ENCODE results near the gene FNBP1.

Gene FNBP1

DNA sequence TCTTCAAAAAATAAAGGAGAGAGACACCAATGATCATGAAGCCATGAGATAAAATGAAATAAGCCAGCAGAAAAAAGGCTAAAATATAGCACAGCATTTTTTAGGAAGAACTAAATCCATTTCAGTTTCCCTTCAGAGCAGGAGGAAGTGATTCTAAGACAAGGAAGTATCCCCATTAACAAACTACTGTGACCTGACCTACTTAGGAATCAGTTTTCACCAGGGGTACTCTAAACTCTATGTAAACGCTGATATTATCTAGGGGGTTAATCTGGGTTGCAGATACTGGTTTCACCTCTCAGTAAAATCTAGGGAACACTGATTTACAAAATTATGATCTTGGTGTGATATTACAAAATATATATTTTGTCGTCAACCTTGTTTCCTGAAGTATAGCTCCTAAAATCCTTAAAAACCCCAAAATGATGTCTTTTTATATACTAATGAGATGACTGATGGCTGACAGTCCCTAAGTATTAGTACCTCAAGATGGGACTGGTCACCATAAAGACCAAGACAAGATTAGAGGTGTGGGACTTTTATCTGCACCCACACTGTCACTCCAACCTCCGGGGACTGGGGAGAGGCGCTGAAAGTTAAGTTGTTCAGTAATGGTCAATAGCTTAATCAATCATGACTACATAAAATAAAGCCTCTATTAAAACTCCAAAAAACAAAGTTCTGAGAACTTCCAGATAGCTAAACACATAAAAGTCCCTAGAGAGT is 2.9 kb upstream of the FNBP1 start:
- no peak for DNase-seq (ENCODE audit: low read depth)

DNA sequence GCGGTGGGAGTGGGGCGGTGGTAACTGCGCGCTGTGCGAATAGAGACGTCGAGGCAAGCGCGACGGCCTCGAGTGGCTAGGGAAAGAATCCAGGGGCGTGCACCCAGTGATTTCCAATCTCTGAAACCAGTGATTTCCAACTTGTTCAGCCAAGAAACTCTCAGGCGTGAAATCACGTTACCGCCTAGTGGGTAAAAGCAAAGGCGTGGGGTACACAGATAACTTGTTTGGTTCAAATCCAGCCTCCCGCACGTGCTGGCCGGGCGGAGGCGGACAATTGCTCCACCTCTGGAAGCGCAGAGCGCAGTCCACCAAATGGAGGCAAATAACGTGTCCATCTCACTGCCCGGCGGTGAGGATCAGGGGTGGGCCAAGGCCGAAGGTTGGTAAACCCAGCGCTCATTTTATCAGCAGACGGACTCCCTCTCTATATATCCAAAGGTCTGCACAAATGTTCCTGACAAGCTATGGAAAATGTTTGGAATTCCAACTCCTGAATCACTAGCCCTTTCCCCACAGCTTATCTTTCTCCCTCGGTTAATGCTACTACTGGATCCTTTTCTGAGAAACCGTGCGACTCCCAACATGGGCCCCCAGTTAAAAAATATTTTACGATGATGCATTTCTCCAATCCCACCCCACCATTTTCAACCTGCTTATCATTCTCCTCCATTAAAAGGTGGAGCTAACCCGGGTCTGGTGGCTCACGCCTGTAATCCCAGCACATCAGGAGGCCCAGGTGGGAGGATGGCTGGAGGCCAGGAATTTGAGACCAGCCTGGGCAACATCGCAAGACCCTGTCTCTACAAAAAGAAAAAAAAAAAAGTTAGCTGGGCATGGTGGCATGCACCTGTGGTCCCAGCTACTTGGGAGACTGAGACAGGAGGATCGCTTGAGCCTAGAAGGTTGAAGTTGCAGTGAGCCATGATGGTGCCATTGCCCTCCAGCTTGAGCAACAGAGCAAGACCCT is 950 bp upstream of the FNBP1 start:
- no peak for DNase-seq (ENCODE audit: low read depth)

DNA sequence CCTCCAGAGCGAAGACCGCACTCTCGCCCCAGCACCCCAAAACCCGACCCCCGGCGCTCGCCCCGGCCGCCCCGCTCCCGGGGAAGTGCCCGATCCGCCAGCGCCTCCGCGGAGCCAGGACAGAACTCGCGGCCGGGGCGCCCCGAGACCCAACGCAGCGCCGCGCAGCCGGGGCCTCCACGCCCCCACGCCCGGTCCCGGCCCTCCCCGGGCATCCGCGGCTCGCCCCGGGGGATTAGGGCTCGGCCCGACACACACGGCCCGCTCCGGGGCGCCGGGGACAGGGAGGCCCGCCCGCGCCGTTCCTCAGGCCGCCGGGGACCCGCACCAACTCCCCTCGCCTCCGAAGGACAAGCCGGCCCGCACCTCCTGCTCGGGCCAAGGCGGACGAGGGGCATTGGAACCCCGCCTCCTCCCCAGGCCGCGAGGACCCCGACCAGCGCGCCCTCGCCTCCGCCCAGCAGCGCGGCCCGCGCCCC is 544 bp downstream of the FNBP1 start:
- no peak for DNase-seq (ENCODE audit: low read depth)

DNA sequence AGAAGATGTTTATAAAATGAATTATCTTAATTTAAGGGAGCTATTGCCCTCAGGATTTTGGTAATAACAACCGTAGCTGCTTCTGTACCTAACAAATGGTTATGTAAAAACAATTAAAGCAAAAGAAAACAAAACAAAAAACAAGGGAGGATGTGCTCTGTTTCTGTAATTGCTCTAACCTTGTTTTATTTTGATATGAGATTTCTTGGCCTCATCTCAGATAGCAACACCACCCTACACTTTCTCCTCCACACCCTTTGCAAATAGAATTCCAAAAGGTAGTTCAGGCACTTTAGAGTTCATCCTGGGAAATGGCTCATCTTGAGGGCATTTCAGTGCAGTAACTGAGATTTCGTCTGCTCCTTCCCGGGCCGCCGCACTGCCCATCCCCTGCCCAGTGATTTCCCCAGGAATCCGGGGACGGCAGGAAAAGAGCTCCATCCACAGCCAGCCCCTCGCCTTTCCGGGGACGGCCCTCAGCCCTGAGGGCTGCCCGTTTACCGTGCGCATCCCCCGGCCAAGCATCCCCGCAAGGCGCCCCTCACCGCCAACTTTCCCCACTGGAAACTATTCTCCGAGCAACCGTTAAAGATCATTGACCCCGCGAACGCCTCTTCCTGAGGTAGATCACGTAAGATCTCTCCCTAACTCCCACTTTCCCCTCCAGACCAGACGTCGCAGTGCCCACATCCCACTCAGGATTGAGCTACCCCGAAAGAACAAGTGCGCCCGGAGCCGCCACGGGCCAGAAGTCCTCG is 1.2 kb downstream of the FNBP1 start:
- no peak for DNase-seq (ENCODE audit: low read depth)

DNA sequence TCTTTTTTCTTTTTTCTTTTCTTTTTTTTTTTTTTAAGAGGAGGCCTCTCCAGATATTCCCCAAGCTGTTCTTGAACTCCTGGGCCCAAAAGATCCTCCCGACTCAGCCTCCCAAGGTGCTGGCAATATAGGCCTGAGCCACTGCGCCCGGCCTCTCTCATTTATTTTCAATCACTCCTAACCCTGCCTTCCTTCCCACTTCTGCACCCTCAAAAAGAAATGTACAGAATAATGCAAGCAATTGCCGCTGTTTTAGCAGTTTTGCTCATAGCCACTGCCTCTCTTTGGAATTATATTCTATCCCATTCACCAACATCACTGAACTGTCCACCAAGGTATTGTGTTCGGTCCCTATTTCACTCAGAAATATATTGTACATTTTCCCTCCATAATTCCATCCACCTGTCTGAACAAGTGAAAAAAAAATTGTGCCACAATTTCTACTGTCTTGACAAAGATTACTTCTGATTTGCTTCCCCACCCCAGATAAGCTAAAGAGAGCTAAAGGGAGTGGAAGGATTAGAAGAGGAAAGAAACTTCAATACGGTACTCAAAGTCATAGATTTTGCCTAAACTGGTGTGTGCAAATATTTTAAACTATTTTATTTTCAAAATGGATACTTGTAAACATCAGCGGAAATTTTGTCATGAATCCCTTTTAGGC is 1.9 kb downstream of the FNBP1 start:
- DNase-seq (ENCODE audit: low read depth), result no peak

DNA sequence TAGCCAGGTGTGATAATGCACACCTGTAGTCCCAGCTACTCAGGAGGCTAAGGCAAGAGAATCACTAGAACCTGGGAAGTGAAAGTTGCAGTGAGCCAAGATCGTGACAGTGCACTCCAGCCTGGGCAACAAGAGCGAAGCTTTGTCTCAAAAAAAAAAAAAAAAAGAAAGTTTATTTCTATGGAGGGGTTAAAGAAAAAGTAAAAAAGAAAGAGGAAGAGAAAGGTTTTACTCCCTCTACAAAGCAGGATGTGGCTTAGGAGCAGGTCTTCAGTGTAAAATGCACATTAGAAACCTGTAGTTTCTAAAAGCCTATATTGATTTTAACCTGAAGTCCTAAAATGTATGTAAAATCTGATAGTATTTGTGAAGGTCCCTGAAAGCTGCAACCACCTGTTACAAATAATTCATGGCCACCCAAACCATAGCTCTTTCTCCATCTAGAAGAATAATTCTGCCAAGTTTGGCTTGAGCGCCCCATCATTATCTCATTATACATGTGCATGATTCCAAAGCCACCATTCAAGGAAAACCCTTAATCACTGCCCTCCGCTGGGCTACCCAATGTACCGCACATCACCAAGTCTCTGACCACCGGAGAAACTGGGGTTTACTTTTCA is 3.4 kb downstream of the FNBP1 start:
- no peak for DNase-seq (ENCODE audit: low read depth)

DNA sequence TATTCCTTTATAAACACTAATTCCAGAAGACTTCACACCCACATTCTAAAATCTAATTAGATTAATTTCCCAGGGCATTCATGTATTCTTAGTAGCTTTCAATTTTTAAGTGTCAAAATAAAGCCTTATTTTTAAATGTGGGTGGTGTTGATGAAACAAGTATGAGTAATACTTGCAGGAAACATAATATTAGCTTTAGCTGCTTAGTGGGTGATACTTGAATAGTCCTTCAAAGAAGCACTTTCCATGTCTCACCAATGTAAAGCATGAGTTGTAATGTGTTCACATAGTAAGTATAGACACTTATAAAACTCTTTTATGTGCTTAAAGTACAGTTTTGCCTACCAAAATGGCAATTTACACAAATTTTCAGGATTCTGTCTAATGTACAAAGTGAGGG is 6.9 kb downstream of the FNBP1 start:
- no peak for DNase-seq (ENCODE audit: low read depth)

DNA sequence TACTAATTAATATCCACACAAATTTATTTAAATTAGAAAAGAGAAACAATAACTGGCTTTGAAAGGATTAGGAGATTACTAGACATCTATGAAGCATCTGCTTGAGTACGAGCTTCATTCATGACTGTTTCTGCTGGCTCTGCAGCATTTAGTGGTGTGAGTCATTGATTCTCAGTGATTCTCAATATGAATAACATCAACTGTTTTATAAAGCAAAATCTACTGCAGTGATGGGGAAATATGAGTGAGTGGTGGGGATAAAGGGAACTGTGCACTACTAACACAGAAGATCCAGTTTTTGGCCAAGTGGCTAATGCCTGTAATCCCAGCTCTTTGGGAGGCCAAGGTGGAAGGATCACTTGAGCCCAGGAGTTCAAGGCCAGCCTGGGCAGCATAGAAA is 8.4 kb downstream of the FNBP1 start:
- no peak for DNase-seq (ENCODE audit: low read depth)

DNA sequence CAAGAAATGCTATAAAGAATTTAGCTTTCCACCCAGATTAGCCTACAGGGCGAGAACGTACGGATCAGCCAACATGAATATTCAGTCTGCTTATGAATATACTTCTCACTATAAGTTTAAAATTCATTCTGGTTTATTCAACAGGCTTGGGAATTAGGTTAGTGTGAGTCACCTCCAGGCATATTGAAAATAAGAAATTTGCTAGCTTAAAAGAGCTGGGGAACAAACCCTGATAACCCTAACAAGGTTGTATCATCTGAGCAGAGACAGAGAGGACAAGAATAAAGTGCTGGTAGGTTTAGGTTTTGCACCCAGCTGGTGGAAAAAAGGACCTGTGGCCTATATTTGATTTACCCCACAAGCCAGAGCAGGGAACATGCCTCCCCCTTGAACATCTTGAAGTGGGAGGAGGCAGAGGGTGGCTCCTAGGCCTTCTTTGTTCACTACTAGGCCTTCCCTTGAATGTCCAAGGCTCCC is 12.3 kb downstream of the FNBP1 start:
- no peak for DNase-seq (ENCODE audit: low read depth)

DNA sequence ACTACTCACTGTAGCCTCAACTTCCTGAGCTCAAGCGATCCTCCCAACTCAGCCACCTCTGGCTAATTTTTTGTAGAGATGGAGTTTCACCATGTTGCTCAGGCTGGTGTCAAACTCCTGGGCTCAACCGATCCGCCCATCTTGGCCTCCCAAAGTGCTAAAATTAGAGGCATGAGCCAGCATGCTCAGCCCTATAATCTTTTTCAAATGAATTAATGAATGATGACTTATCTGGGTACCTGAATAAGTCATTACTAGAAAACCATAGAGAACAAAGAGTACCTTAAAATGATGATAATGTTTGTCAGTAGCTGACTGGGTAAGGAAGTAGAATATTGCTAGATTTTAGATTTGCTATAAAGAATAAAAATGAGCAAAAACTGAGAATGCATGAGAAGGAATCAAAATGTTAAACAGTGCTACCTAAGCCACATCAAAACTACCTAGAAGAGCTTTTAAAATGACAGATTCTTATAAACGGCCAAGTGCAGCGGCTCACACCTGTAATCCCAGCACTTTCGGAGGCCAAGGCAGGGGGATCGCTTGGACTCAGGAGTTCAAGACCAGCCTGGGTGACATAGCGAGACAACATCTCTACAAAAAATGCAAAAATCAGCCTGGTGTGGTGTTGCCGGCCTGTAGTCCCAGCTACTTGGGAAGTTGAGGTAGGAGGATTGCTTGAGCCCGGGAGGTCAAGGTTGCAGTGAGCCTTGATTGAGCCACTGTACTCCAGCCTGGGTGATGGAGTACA is 13.6 kb downstream of the FNBP1 start:
- DNase-seq (ENCODE audit: low read depth), result no peak

DNA sequence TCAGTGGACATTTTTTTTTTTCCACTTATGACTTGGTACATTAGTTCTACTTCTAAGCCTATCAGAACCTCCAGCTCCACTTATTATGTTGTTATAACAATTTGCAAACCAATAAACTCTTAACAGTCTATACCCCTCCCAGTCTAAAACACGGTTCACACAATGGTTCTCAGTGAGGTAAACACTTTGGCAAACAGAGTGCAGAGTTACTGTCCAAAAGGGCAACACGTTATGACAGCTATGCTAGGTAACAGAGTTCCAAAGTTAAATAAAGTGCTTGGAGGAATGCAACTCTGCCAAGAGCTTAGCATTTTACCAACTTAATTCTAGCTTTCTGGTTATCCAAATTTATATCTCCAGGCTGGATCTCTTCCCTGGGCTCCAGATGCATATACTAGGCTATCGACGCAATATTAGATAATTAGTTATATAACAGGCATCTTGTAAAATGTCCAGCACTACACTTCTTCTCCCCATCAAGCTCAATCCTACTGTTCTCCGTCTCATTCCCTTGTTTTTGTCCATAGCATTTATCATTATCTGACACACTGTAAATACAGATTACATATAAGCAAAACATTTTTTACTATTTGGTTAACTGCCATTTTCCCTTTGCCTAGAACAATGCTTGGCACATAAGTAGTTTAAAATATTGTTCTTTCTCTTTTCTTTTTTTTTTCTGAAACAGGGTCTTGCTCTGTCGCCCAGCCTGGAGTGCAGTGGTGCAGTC is 14.3 kb downstream of the FNBP1 start:
- DNase-seq (ENCODE audit: low read depth), result no peak

DNA sequence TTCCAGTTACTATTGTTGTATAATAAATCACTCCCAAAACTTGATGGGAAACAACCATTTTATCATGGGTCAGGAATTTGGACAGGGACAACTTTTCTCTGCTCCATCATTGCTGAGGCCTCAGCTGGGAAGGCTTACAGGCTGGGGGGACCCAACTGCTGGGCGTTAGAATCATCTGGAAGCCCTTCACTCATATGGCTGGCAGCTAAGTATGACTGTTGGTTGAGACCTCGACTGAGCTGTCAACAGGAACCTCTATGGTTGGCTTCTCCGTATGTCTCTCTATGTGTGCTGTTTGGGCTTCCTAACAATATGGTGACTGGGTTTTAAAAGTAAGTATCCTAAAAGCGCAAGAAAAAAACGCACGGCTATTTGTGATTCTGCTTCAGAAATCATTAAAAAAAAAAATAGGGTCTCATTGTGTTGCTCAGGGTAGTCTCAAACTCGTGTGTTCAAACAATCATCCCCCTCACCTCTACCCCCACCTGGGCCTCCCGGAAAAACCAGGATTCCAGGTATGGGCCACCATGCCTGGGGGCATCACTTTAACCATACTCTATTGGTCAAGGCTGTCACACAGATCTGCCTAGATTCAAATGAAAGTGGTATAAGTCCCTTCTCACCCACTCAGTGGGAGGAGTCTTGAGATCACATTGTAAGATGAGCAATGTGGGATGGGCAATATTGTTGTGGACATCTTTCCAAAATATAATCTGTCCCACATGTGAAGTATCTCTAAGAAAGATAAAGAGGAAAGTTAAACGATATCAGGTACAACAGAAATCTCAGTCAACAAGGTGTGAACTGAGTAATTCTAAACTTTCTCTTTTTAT is 15.2 kb downstream of the FNBP1 start:
- no peak for DNase-seq (ENCODE audit: low read depth)

DNA sequence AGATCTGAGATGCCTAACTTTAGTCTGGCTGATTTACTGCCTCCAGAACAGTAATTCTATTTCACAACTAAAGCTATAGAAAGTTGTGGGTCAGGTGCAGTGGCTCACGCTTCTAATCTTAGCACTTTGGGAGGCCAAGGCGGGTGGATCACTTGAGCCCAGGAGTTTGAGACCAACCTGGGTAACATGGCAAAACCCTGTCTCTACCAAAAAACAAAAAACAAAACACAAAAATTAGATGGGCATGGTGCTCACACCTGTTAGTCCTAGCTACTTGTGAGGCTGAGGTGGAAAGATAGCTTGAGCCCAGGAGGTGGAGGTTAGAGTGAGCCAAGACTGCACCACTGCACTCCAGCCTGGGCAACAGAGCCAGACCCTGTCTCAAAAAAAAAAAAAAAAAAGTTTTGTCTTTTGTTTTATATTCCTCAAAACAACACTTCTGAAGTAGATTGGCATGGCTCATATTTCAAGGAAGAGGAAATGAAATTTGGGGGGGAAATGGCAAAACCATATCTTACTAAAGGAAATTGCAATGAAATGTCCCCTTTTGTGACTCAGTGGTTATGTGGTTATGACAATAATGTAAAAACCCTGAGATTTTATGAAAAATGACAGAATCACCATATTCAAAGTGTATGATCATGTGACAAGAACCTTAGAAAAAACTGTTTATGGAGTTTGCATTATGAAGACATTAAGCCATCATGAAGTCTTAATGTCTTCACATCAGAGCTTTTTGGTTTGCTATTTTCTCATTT is 16.2 kb downstream of the FNBP1 start:
- DNase-seq (ENCODE audit: low read depth), result no peak

DNA sequence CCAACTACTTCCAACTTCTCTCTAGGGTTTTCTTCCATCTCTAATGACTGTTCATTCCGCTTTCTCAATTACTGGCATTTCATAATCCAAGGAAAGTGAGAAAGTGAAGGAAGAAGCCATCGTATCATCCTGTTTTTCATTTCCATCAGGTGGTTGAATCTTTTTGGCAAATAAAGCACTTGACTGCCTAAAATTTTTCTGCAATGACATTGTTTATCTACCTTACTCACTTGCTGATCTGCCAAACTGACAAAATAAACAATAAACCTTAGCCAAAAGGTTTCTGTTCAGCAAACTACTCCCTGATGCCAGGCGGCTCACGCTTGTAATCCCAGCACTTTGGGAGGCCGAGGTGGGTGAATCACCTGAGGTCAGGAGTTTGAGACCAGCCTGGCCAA is 18.4 kb downstream of the FNBP1 start:
- DNase-seq (ENCODE audit: low read depth), result no peak

DNA sequence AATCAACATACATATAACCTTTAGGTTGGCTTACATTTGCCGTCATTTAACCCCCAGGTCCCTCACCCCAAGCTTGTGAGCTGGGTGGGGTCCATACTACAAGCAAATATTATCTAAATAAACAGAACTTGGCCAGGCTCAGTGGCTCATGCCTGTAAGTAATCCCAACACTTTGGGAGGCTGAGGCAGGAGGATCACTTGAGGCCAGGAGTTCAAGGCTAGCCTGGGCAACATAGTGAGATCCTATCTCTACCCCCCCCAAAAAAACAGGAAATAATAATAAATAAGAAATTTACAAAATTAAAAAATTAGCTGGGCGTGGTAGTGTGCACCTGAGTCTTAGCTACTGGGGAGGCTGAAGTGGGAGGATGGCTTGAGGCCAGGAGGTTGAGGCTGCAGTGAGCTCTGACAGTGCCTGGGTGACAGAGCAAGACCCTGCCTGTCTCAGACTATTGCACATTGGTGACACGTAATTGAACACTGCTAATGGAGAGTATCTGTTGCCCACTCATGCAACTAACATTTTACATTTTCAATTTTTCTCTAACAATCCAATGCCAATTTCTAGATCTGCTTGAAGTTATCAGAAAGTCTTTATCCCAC is 18.9 kb downstream of the FNBP1 start:
- DNase-seq (ENCODE audit: low read depth), result no peak

DNA sequence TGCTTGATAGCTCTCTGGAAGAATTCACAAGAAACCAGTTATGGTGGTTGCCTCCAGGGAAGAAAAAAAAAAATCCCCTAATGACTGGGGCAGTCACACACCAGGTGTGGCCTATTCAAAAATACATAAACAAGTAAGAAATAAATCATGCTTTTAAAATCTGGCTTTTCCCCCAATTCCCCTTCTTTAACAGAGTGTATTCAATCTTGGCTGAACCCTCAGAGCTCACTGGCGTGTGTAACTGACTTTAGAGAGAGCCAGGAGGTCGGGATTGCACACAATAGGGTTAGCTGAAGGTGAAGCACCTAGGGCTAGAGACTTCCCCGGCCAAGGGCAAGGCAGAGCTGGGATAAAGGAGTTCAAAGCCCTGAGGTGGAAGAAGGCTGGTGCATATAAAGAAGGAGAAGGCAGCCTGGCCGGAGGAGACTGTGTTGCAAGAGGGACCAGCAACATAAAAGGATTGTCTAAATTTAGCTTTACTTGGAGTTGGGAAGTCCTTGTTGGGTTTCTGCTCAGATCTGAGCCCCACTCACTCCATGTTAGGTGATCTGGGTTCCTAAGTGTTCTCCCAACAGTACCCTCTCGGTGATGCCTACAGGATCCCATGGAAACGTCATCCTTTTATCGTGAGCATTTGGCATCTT is 19.7 kb downstream of the FNBP1 start:
- no peak for DNase-seq (ENCODE audit: low read depth)

DNA sequence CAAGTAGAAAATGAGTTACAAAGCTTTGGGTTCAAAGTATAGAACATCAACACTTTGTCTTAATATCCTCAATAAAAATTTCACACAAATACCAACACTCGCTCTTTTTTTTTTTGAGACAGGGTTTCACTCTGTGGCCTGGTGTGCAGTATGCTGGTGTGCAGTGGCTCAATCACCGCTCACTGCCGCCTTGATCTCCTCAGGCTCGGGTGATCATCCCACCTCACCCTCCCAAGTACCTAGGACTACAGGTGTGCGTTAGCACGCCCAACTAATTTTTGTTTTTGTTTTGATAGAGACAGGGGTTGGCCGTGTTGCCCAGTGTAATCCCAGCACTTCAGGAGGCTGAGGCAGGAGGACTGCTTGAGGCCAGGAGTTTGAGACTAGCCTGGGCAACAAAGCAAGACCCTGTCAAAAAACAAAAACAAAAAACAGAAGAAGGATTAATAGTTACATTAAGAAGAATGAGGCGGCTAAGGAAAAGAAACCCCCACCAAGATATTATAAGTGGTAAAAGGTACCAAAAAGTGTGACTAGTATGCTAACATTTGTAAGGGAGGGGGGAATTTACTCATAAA is 20.3 kb downstream of the FNBP1 start:
- no peak for DNase-seq (ENCODE audit: low read depth)
